Activated T-cell treated with anti-CD3 and anti-CD28 coated beads, Interleukin-2, amount 50 U/mL, for 72 hours (primary cell): Measurements from ENCODE around the gene GRK1. TPM values are rescaled to one million over a fixed set of nuclear protein-coding genes. Genes with fewer than 3 reads are reported as not detected.

Experiments
- ATAC-seq, 2 donors: fragments of 150-1000 bp; cut with Tn5 transposase; replicated peaks in 1 of 2; 2 replicates each; pipeline ENCODE4 v1.10.0; 2021; ENCODE audit warnings: moderate library complexity in 2 of 2, mild to moderate bottlenecking in 1 of 2
- DNase-seq, 2 donors: peaks; one replicate each; pipeline ENCODE4 v3.0.0; 2021 to 2022; ENCODE audit warnings: mixed read lengths in 1 of 2
- H3K27ac Mint-ChIP-seq: one replicate; pipeline ENCODE4 v1.8.0; 2022; ENCODE audit warnings: mild to moderate bottlenecking, moderate library complexity, mixed read lengths
- H3K27me3 Mint-ChIP-seq: one replicate; pipeline ENCODE4 v1.8.0; 2022; ENCODE audit warnings: low read depth, mixed read lengths
- H3K36me3 Mint-ChIP-seq, 2 donors: one replicate each; pipeline ENCODE4 v1.8.0; 2022; ENCODE audit warnings: mixed read lengths in 2 of 2, mild to moderate bottlenecking in 1 of 2; ENCODE audit not compliant: insufficient read depth in 2 of 2
- H3K4me1 Mint-ChIP-seq: one replicate; pipeline ENCODE4 v1.8.0; 2022; ENCODE audit warnings: low read depth, mixed read lengths
- H3K4me3 Mint-ChIP-seq, 2 donors: one replicate each; pipeline ENCODE4 v1.8.0; 2022; ENCODE audit warnings: mild to moderate bottlenecking in 2 of 2, mixed read lengths in 2 of 2, moderate library complexity in 2 of 2
- H3K9me3 Mint-ChIP-seq, 2 donors: one replicate each; pipeline ENCODE4 v1.8.0; 2022; ENCODE audit warnings: mixed read lengths in 2 of 2
- total RNA-seq, 2 donors: library from RNA; stranded (reverse); gene quantifications; one replicate each; pipeline ENCODE4 v1.2.3, GENCODE V29; 2022

Gene GRK1
- total RNA-seq, 2 donors from 2014 or later = 0.22 TPM; not detected in 1

DNA sequence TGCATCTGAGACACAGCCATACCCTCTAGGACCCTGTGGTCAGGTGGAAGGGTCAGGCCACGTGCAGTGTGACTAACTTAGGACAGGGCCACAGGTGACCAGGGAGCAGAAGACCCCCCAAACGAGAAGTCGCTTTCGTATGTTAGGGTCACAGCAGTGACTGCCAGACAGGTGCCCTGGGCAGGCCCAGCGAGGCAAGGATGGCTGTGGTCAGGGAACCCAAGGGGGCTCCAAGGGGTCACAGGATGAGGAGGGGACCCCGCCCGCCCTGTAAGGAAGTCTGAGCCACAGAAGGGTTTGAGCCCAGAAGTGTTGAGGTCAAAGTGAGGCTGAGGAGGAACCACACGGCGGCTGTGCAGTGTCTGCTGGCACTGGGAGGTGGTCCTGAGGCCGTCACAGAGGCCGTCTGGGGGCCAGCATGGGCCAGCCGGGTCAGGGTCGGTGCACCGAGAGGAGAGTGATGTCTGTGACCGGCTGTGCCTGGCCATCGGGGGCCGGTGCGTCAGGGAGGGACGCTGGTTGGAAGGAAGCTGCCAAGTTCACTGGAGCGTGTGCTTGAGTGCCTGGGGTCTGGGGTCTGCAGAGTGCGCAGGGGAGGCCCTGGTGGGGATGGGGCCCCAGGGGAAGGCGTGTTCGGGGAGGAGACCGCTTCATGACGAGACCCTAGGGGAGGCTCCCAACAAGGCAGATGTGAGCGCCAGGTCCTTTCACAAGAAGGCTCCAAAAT, 67.2 kb downstream of the GRK1 start:
- Mint-ChIP-seq H3K27me3 (peaks cover 8% of the 10 kb centered on the region), H3K9me3 (peaks cover 0 to 5% of the 10 kb centered on the region in 2 donors), H3K4me1 (no peaks in the 10 kb centered on the region), H3K4me3 (no peak overlapping the region), H3K27ac (no peak overlapping the region), H3K36me3 (no peaks in the 10 kb centered on the region)
- ATAC-seq = no peak
- DNase-seq = no peak

GRCh38 chr13:113734826-113735125, 67.8 kb downstream of the GRK1 start:
- Mint-ChIP-seq H3K27ac (no peak overlapping the region), H3K27me3 (peaks cover 12% of the 10 kb centered on the region), H3K36me3 (no peaks in the 10 kb centered on the region), H3K4me3 (no peak overlapping the region), H3K9me3 (peaks cover 0 to 5% of the 10 kb centered on the region in 2 donors), H3K4me1 (no peaks in the 10 kb centered on the region)
- DNase-seq = no peak
- ATAC-seq = no peak

DNA sequence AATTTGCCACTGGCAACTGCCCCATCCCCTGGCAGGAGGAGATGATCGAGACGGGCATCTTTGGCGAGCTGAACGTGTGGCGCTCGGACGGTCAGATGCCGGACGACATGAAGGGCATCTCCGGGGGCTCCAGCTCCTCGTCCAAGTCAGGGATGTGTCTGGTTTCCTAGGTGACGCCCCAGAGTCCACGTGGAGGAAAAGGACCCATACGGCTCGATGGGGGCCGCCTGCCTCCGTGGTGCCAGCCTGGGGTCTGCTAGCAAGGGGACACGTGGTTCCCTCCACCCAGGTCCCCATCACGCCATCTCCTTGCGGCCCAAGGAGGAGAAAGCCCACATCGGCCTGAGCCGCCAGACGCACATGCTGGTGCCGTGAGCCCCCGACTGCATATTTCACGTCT, 68.2 kb downstream of the GRK1 start:
- peaks cover 0 to 5% of the 10 kb centered on the region in 2 donors for H3K9me3 Mint-ChIP-seq
- DNase-seq (no peak), ATAC-seq (no peak)
- no peak overlapping the region for H3K27ac Mint-ChIP-seq
- no peak overlapping the region for H3K4me3 Mint-ChIP-seq
- peaks cover 16% of the 10 kb centered on the region for H3K27me3 Mint-ChIP-seq
- no peaks in the 10 kb centered on the region for H3K36me3 Mint-ChIP-seq
- H3K4me1 Mint-ChIP-seq = no peaks in the 10 kb centered on the region

GRCh38 chr13:113735750-113736149, 68.7 kb downstream of the GRK1 start:
- ATAC-seq (no peak), DNase-seq (no peak)
- H3K27me3 Mint-ChIP-seq = peaks cover 16% of the 10 kb centered on the region
- H3K4me1 Mint-ChIP-seq = peaks cover 3% of the 10 kb centered on the region
- peaks cover 0 to 5% of the 10 kb centered on the region in 2 donors for H3K9me3 Mint-ChIP-seq
- H3K27ac Mint-ChIP-seq = no peak overlapping the region
- H3K36me3 Mint-ChIP-seq = no peaks in the 10 kb centered on the region
- no peak overlapping the region for H3K4me3 Mint-ChIP-seq

DNA sequence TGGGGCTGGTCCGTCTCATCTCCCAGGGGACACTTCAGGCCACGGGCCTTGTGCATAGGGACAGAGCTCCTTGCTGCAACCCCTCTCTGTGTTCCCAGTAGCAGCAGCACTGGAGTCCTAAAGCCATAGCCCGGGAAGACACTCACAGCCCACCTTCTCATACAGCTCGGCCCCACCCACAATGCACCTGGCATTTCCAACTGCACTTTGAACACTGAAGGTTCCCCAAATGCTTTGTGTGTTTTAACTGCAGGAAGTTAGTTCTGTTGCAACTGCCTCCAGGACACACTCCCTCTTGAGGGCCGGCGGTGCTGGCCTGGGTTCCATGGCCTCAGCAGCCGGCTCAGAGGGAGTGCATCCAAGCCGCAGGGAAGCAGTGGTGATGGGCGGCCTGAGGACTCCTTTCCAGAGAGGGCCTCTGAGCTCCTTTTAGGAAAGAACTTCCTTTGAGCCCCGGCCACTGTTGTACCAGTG, 69.3 kb downstream of the GRK1 start:
- no peaks in the 10 kb centered on the region for H3K36me3 Mint-ChIP-seq
- H3K27me3 Mint-ChIP-seq = peaks cover 19% of the 10 kb centered on the region
- ATAC-seq = no peak
- H3K27ac Mint-ChIP-seq = no peak overlapping the region
- no peak overlapping the region for H3K4me3 Mint-ChIP-seq
- H3K9me3 Mint-ChIP-seq = peaks cover 0 to 5% of the 10 kb centered on the region in 2 donors
- peaks cover 8% of the 10 kb centered on the region for H3K4me1 Mint-ChIP-seq
- DNase-seq = no peak

DNA sequence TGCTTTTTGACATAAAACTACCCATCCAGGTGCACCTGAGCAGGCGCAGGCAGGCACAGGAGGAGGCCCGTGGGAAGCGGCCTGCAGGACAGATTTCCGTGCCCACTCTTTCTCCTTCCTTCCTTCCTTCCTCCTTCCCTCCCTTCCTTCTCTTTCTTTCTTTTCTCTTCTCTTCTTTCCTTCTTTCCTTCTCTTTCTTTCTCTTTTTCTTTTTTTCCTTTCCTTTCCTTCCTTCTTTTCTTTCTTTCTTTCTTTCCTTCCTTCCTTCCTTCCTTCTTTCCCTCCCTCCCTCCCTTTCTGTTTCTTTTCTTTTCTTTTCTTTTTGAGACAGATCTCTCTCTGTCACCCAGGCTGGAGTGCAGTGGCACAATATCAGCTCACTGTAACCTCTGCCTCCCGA, 70.8 kb downstream of the GRK1 start:
- no peaks in the 10 kb centered on the region for H3K36me3 Mint-ChIP-seq
- no peak for ATAC-seq

GRCh38 chr13:113739527-113740285, 72.7 kb downstream of the GRK1 start:
- Mint-ChIP-seq H3K27me3 (peaks cover 21% of the 10 kb centered on the region), H3K9me3 (no peaks in the 10 kb centered on the region), H3K4me3 (no peak overlapping the region), H3K27ac (no peak overlapping the region), H3K4me1 (peaks cover 32% of the 10 kb centered on the region), H3K36me3 (no peaks in the 10 kb centered on the region)
- DNase-seq (no peak), ATAC-seq (no peak)

More for the DNA sequence above, 70.8 kb downstream of the GRK1 start:
- H3K9me3 Mint-ChIP-seq = peaks cover 0 to 5% of the 10 kb centered on the region in 2 donors
- DNase-seq = no peak
- H3K4me1 Mint-ChIP-seq = peaks cover 23% of the 10 kb centered on the region
- no peak overlapping the region for H3K4me3 Mint-ChIP-seq
- H3K27ac Mint-ChIP-seq = no peak overlapping the region
- H3K27me3 Mint-ChIP-seq = peaks cover 21% of the 10 kb centered on the region

DNA sequence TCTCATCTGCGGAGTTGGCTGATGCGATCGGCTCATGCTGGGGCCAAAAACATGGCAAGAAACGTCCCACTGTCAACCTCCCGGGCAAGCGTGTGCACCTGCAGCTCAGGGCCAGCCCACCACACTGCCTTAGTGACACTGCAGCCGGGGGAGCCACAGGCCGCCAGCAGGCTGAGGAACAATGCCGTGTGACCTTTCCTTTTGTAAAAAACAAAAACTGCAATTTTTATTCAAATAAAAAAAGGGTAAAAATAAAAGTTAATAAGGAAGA, 73.2 kb downstream of the GRK1 start:
- no peak overlapping the region for H3K27ac Mint-ChIP-seq
- no peak overlapping the region for H3K4me3 Mint-ChIP-seq
- peaks cover 21% of the 10 kb centered on the region for H3K27me3 Mint-ChIP-seq
- no peak for ATAC-seq
- peaks cover 36% of the 10 kb centered on the region for H3K4me1 Mint-ChIP-seq
- no peaks in the 10 kb centered on the region for H3K36me3 Mint-ChIP-seq
- no peaks in the 10 kb centered on the region for H3K9me3 Mint-ChIP-seq
- no peak for DNase-seq

GRCh38 chr13:113740661-113741060, 73.6 kb downstream of the GRK1 start:
- Mint-ChIP-seq H3K4me3 (peak overlapping the region in 1 of 2 donors; percentile 45), H3K4me1 (peaks cover 36% of the 10 kb centered on the region), H3K9me3 (no peaks in the 10 kb centered on the region), H3K36me3 (no peaks in the 10 kb centered on the region), H3K27me3 (peaks cover 21% of the 10 kb centered on the region), H3K27ac (no peak overlapping the region)
- DNase-seq (no peak), ATAC-seq (no peak)

- Mint-ChIP-seq H3K4me3 (peak overlapping the region in 1 of 2 donors; percentile 40), H3K9me3 (no peaks in the 10 kb centered on the region), H3K27ac (no peak overlapping the region), H3K36me3 (no peaks in the 10 kb centered on the region), H3K4me1 (peaks cover 36% of the 10 kb centered on the region), H3K27me3 (peaks cover 21% of the 10 kb centered on the region)
- no peak for DNase-seq
- ATAC-seq = no peak
These were observed 74.2 kb downstream of the GRK1 start for GRCh38 chr13:113741191-113741668.

- DNase-seq (peak in 1 of 2 donors; percentile 38), ATAC-seq (peak; percentile 60 to 72)
- H3K27ac Mint-ChIP-seq = no peak overlapping the region
- H3K27me3 Mint-ChIP-seq = peaks cover 21% of the 10 kb centered on the region
- H3K36me3 Mint-ChIP-seq = no peaks in the 10 kb centered on the region
- peaks cover 36% of the 10 kb centered on the region for H3K4me1 Mint-ChIP-seq
- H3K4me3 Mint-ChIP-seq = peak overlapping the region; percentile 41 to 56
- no peaks in the 10 kb centered on the region for H3K9me3 Mint-ChIP-seq
These were observed 75.0 kb downstream of the GRK1 start for GRCh38 chr13:113742000-113742441.

- Mint-ChIP-seq H3K9me3 (no peaks in the 10 kb centered on the region), H3K27me3 (peaks cover 21% of the 10 kb centered on the region), H3K4me3 (peak overlapping the region; percentile 41 to 56), H3K4me1 (peaks cover 36% of the 10 kb centered on the region), H3K36me3 (no peaks in the 10 kb centered on the region), H3K27ac (no peak overlapping the region)
- DNase-seq (no peak), ATAC-seq (peak; percentile 54 to 66)
These were observed 75.6 kb downstream of the GRK1 start for GRCh38 chr13:113742445-113743120.
